HG03139 (cell line): ENCODE data around the gene RNF151.
A peak's percentile ranks its signal among the peaks of the same experiment; 100 is the strongest.
"Not testable (repeated sequence)": the region's sequence is repeated elsewhere in the genome, so short reads cannot be mapped to it uniquely, and the experiment has no call there.

ENCODE experiments used
- ATAC-seq: cut with Tn5 transposase; IDR thresholded peaks from one replicate; pipeline ENCODE4 v1.9.1; 2021; ENCODE audit not compliant: unreplicated experiment

The RNF151 gene

GRCh38 chr16:2004795-2005517 is 38.3 kb downstream of the RNF151 start:
- no peak for ATAC-seq

GRCh38 chr16:2005646-2006045 is 39.0 kb downstream of the RNF151 start:
- no peak for ATAC-seq

- no peak for ATAC-seq
Measured at GRCh38 chr16:2006317-2006716, 39.7 kb downstream of the RNF151 start.

GRCh38 chr16:2007081-2007836 is 40.6 kb downstream of the RNF151 start:
- ATAC-seq: no peak

GRCh38 chr16:2008009-2008526 is 41.4 kb downstream of the RNF151 start:
- ATAC-seq: no peak

- no peak for ATAC-seq
Measured at GRCh38 chr16:2008631-2009163, 42.0 kb downstream of the RNF151 start.

- peak; percentile 23 for ATAC-seq
Measured at GRCh38 chr16:2009164-2009711, 42.6 kb downstream of the RNF151 start.

GRCh38 chr16:2009791-2010510 is 43.3 kb downstream of the RNF151 start, which contains the start of gene ZNF598:
Gene ZNF598, minus strand, starts transcription at chr16:2009821.
- ATAC-seq: peak; percentile 79

GRCh38 chr16:2011726-2012125 is 45.1 kb downstream of the RNF151 start:
- ATAC-seq: not testable (repeated sequence)

- ATAC-seq: no peak
Measured at GRCh38 chr16:2013527-2013926, 46.9 kb downstream of the RNF151 start.

- no peak for ATAC-seq
Measured at GRCh38 chr16:2015117-2015946, 48.7 kb downstream of the RNF151 start.

- ATAC-seq: no peak
Measured at GRCh38 chr16:2015947-2016208, 49.2 kb downstream of the RNF151 start.

- no peak for ATAC-seq
Measured at GRCh38 chr16:2016407-2016922, 49.8 kb downstream of the RNF151 start.
